Neutrophil (primary cell): ENCODE measurements around the gene STARD10.

Source experiments
- H3K27ac ChIP-seq: fragments of 200-600 bp; sonication (generic); 2 replicates; pipeline ENCODE4 v1.5.1; 2016; ENCODE audit warnings: mild to moderate bottlenecking, moderate library complexity
- H3K27me3 ChIP-seq: fragments of 200-600 bp; sonication (generic); 2 replicates; pipeline ENCODE4 v1.6.0; 2016; ENCODE audit warnings: mild to moderate bottlenecking
- H3K36me3 ChIP-seq: fragments of 200-600 bp; sonication (generic); 2 replicates; pipeline ENCODE4 v1.5.1; 2017
- H3K4me1 ChIP-seq, 2 experiments: fragments of 200-600 bp in 1 of 2; sonication (generic) in 1 of 2; 1 replicate in 1 of 2; 2 replicates in 1 of 2; pipeline versions ENCODE4 v1.5.1 to v1.6.1; 2013 to 2016; ENCODE audit warnings: low read depth in 1 of 2, low read length in 1 of 2, mild to moderate bottlenecking in 1 of 2, moderate library complexity in 1 of 2; ENCODE audit not compliant: control insufficient read depth in 1 of 2, insufficient read depth in 1 of 2
- H3K4me3 ChIP-seq, 2 experiments: fragments of 200-600 bp in 1 of 2; sonication (generic) in 1 of 2; 1 replicate in 1 of 2; 2 replicates in 1 of 2; pipeline ENCODE4 v1.5.1; 2013 to 2016; ENCODE audit warnings: low read depth in 1 of 2, low read length in 1 of 2, mild to moderate bottlenecking in 1 of 2, moderate library complexity in 1 of 2
- H3K9me3 ChIP-seq: fragments of 200-600 bp; sonication (generic); 2 replicates; pipeline ENCODE4 v1.5.1; 2016
- TF ChIP-seq, protein P1 (sequence below): fragments of 200-600 bp; sonication (generic); IDR thresholded peaks from 2 replicates; pipeline ENCODE4 v1.5.1; 2016; ENCODE audit warnings: antibody characterized with exemption

Gene STARD10

DNA sequence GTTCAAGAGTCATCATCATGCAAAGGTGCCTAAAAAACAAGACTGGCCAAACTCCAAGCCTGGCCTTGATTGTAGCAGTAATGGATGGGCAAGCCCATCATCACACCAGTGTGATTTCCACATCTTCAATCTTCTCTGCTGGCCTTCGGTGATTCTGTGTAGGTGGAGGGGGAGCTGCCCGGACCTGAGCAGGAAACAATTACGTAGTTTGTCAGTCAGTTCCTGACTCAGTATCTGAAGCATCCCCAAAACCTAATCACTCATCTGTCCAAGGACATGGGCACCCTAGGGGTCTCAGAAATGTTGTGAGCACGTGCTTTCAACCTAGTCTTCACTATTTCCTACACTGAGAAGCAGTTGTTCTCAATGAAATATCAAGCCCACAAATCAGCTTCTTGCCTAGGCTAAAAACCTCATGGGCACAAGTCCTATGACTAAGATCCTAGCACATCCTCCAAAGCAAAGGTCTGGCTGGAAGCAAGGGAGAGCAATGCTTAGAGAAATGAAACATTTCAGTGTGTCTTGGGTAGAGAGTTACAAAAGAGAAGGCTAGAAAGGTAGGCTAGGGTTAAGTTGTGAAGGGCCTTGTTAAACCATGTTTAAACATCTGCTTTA is 45.0 kb upstream of the STARD10 start:
- H3K4me1 ChIP-seq = peaks cover 20 to 26% of the 10 kb centered on the region in 2 experiments
- peaks cover 71% of the 10 kb centered on the region for H3K36me3 ChIP-seq
- H3K27me3 ChIP-seq = no peaks in the 10 kb centered on the region
- TF ChIP-seq, protein P1, sequence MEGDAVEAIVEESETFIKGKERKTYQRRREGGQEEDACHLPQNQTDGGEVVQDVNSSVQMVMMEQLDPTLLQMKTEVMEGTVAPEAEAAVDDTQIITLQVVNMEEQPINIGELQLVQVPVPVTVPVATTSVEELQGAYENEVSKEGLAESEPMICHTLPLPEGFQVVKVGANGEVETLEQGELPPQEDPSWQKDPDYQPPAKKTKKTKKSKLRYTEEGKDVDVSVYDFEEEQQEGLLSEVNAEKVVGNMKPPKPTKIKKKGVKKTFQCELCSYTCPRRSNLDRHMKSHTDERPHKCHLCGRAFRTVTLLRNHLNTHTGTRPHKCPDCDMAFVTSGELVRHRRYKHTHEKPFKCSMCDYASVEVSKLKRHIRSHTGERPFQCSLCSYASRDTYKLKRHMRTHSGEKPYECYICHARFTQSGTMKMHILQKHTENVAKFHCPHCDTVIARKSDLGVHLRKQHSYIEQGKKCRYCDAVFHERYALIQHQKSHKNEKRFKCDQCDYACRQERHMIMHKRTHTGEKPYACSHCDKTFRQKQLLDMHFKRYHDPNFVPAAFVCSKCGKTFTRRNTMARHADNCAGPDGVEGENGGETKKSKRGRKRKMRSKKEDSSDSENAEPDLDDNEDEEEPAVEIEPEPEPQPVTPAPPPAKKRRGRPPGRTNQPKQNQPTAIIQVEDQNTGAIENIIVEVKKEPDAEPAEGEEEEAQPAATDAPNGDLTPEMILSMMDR = no peak
- no peak overlapping the region for H3K4me3 ChIP-seq
- no peaks in the 10 kb centered on the region for H3K9me3 ChIP-seq
- peak overlapping the region; percentile 53 for H3K27ac ChIP-seq

DNA sequence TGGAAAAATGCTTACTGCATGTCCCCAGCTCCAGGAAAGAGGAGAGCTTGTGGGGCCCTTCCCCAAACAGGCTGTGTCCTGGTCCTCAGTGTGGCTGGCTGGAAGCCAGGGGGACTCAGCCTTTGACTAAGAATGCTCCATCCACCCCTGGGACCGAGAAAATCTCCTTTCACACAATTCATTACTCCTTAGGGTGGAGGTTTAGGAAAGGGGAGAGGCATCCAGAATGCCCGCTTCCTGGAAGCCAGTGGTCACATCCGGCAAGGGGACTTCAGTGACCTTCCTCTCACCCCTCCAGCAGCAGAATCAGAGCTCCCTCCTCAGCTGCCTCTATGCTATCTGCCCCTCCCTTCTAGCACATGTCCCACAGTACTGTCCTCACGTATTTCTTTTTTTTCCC is 42.3 kb upstream of the STARD10 start:
- TF ChIP-seq, protein P1 = no peak
- H3K27me3 ChIP-seq = no peaks in the 10 kb centered on the region
- peak overlapping the region in 1 of 2 experiments; percentile 17 for H3K4me3 ChIP-seq
- peak overlapping the region; percentile 98 for H3K27ac ChIP-seq
- H3K36me3 ChIP-seq = peaks cover 68% of the 10 kb centered on the region
- no peaks in the 10 kb centered on the region for H3K9me3 ChIP-seq
- H3K4me1 ChIP-seq = peaks cover 20 to 38% of the 10 kb centered on the region in 2 experiments

DNA sequence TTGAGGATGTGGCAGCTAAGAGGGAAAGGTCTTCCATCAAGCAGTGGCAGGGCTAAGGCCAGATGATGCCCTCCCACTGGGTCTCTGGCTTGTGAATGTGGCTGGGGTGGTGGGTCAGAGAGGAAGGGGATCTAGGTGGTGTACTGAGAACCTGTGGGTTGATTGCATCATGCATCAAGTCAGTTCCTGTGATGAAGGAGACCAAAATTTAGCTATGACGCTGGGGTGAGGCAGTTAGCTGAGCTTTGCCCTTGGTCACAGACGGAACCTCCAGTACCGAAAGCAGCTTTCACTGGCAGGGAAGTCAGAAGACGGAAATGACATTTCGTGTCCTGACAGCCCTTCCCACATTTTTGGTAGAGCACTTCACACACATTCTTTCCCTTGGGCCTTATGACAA is 41.1 kb upstream of the STARD10 start:
- peaks cover 20 to 38% of the 10 kb centered on the region in 2 experiments for H3K4me1 ChIP-seq
- H3K4me3 ChIP-seq = peak overlapping the region in 1 of 2 experiments; percentile 17
- TF ChIP-seq, protein P1 = no peak
- peaks cover 68% of the 10 kb centered on the region for H3K36me3 ChIP-seq
- no peaks in the 10 kb centered on the region for H3K9me3 ChIP-seq
- H3K27ac ChIP-seq = peak overlapping the region; percentile 98
- no peaks in the 10 kb centered on the region for H3K27me3 ChIP-seq

DNA sequence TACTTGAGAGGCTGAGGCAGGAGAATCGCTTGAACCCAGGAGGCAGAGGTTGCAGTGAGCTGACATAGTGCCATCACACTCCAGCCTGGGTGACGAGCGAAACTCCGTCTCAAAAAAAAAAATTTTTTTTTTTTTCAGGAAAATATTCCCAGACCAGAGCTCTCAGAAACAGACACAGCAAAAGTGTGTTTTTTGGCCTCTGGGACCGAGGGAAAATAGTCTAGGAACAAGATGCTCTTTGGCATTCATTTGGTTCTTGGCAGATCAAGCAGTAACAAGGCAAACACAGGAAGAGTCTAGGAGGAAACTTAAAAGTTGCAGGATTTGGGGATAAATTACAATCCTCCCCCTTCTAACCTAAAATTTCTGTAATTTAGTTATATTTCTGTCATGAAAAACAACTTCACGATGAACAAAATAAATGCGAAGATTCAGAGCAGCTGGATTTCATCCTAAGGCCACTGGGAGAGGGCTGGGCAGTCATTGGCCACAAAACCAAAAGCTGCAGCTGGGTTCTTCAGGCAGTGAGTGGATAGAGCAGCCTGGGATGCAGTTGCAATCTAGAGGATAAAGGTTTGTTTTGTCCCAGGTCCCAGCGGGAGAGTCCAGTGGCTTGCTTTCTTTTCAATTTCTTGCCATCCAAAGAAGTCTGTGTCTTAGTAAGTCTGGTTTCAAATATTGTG is 40.1 kb upstream of the STARD10 start:
- H3K36me3 ChIP-seq = peaks cover 68% of the 10 kb centered on the region
- no peak overlapping the region for H3K4me3 ChIP-seq
- TF ChIP-seq, protein P1 = no peak
- H3K9me3 ChIP-seq = no peaks in the 10 kb centered on the region
- peak overlapping the region; percentile 98 for H3K27ac ChIP-seq
- H3K27me3 ChIP-seq = no peaks in the 10 kb centered on the region
- H3K4me1 ChIP-seq = peaks cover 20 to 38% of the 10 kb centered on the region in 2 experiments

DNA sequence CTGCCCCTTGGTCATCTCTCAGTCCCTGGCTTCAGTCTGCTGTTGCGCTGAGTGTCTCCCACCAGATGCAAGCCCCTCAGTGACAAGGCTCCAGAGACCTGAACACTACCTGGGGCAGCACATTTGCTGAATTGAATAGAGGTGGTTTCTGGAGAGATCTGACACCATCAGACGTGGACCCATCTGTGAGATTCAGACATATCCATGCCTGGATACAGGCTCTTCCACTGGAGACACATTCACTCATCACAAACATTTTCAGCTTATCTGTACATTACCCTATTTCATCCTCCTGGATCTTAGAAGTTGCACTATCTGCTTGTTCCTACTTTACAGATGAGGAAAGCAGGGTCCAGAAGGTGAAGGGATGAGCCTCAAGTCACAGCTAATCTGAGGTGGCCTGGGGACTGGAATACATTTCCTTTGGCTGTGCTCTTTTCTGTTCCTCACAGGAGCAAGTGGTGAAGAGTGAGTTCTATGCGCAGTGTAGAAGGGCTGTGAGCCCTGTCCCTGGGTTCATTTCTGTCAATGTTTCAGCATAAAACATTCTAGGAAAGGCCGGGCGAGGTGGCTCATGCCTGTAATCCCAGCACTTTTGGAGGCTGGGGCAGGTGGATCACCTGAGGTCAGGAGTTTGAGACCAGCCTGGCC is 39.4 kb upstream of the STARD10 start:
- Histone ChIP-seq H3K4me1 (peaks cover 27 to 45% of the 10 kb centered on the region in 2 experiments), H3K27ac (peak overlapping the region; percentile 98), H3K4me3 (no peak overlapping the region), H3K9me3 (no peaks in the 10 kb centered on the region), H3K27me3 (no peaks in the 10 kb centered on the region), H3K36me3 (peaks cover 68% of the 10 kb centered on the region)
- TF ChIP-seq, protein P1 = no peak
